ENCODE data around the gene DNAH2.

The DNAH2 gene

DNA sequence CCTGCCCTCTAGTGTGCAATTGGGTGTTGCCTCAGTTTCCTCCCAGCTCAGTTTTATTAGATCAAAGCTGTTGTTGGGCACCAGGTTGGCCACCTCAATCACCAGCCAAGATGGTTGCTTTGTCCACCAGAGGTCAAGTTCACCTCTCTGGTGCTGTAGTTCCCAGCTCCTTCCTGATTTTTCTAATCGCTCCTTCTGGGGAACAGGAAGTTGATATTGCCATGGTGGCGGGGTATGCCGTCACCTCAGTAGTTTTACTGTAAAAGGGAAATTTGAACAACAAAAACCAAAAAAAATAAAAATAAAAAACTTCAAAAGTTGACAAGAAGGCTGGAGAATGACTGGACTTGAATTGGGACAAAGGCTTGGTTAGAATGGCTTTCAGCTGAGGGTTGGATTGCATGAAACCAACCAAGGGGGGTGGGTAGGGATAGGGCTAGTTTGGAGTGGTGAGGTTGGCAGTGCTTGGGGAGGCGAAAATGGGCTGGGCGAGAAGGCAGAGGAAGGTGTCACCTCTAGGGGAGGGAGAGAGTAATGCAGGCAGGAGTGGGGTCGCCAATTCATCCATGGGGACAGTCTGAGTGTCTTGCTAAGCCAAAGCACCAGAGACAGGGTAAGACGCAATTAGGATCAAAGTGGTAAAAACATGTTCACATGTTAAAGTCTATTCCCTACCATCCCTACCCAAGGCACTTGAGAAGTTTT lies 6.3 kb upstream of the DNAH2 start:
- no peak overlapping the region for H3K4me3 ChIP-seq (ENCODE audit: insufficient read depth, low read depth, low read length)
- H3K4me1 ChIP-seq (ENCODE audit: control insufficient read depth, insufficient read depth, low read length): peaks cover 62% of the 10 kb centered on the region
- WGBS, 2 experiments: 70 to 73% methylated on average over 5 to 7 of the region's 7 CpGs
- H3K27ac ChIP-seq (ENCODE audit: insufficient read depth, low read depth, low read length, poor library complexity, severe bottlenecking): peak overlapping the region; percentile 76
- peaks cover 6% of the 10 kb centered on the region for H3K36me3 ChIP-seq (ENCODE audit: control insufficient read depth, insufficient read depth, low read length)
- H3K27me3 ChIP-seq (ENCODE audit: control insufficient read depth, insufficient read depth, low read length, poor library complexity, severe bottlenecking): peaks cover 4% of the 10 kb centered on the region
- no peaks in the 10 kb centered on the region for H3K9me3 ChIP-seq (ENCODE audit: control insufficient read depth, low read length)

DNA sequence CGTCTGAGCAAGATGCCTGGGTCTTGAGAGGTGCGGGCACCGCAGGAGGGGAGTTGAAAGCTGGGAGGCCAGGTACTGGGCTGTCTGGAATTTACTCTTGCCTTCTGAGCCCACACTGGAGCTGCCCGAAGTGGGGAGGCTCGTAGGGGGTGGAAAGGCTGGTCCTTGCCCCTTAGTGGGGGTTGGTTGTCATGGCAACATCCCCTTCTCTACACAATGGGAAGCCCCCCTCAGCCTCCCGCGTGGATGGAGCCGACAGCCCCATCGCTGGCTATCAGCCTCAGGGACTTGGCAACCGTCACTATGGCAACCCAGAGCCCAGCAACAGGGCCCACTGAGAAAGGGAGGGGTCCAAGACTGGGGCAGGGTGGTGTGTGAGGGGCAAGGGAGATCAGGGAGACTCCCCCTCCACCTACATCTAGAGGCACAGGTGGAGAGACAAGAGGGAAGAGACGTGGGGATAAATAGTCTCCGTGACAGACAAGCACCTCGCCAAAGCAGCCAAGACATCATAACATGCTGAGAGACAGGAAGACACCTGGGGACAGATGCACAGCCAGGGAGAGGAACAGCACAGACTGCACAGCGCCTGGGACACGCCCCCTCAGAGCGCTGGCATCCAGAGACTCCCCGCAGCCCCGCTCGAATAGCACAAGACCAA lies 5.3 kb upstream of the DNAH2 start:
- H3K9me3 ChIP-seq (ENCODE audit: control insufficient read depth, low read length): no peaks in the 10 kb centered on the region
- no peaks in the 10 kb centered on the region for H3K27me3 ChIP-seq (ENCODE audit: control insufficient read depth, insufficient read depth, low read length, poor library complexity, severe bottlenecking)
- 7 to 9% methylated on average over 18 to 19 of the region's 19 CpGs for WGBS, 2 experiments
- H3K4me3 ChIP-seq (ENCODE audit: insufficient read depth, low read depth, low read length): no peak overlapping the region
- H3K4me1 ChIP-seq (ENCODE audit: control insufficient read depth, insufficient read depth, low read length): peaks cover 56% of the 10 kb centered on the region
- H3K36me3 ChIP-seq (ENCODE audit: control insufficient read depth, insufficient read depth, low read length): peaks cover 6% of the 10 kb centered on the region
- H3K27ac ChIP-seq (ENCODE audit: insufficient read depth, low read depth, low read length, poor library complexity, severe bottlenecking): peak overlapping the region; percentile 76

DNA sequence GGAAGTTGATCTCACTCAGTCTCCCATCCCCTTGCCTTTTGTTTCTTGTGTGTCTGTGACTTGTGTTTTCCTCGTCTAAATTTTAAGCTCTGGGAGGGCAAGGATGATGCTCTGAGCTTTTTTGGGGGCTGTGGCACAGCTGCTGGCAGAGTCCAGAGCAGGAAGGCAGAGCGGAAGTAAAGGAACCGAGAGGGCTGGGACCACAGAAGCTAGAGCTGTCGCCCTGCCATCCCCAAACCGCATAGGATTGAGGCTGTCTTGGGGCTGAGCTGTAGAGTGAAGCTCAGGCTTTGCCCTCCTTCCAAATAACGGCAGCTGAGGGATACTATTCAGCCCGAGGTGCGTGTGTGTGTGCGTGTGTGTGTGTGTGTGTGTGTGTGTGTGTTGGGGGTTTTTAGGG lies 3.8 kb upstream of the DNAH2 start:
- Histone ChIP-seq H3K27ac (ENCODE audit: insufficient read depth, low read depth, low read length, poor library complexity, severe bottlenecking) (no peak overlapping the region), H3K9me3 (ENCODE audit: control insufficient read depth, low read length) (no peaks in the 10 kb centered on the region), H3K4me3 (ENCODE audit: insufficient read depth, low read depth, low read length) (no peak overlapping the region), H3K4me1 (ENCODE audit: control insufficient read depth, insufficient read depth, low read length) (peaks cover 49% of the 10 kb centered on the region), H3K36me3 (ENCODE audit: control insufficient read depth, insufficient read depth, low read length) (no peaks in the 10 kb centered on the region), H3K27me3 (ENCODE audit: control insufficient read depth, insufficient read depth, low read length, poor library complexity, severe bottlenecking) (peaks cover 11% of the 10 kb centered on the region)
- whole genome bisulfite sequencing, 2 experiments: 60 to 64% methylated on average over 8 to 9 of the region's 9 CpGs

DNA sequence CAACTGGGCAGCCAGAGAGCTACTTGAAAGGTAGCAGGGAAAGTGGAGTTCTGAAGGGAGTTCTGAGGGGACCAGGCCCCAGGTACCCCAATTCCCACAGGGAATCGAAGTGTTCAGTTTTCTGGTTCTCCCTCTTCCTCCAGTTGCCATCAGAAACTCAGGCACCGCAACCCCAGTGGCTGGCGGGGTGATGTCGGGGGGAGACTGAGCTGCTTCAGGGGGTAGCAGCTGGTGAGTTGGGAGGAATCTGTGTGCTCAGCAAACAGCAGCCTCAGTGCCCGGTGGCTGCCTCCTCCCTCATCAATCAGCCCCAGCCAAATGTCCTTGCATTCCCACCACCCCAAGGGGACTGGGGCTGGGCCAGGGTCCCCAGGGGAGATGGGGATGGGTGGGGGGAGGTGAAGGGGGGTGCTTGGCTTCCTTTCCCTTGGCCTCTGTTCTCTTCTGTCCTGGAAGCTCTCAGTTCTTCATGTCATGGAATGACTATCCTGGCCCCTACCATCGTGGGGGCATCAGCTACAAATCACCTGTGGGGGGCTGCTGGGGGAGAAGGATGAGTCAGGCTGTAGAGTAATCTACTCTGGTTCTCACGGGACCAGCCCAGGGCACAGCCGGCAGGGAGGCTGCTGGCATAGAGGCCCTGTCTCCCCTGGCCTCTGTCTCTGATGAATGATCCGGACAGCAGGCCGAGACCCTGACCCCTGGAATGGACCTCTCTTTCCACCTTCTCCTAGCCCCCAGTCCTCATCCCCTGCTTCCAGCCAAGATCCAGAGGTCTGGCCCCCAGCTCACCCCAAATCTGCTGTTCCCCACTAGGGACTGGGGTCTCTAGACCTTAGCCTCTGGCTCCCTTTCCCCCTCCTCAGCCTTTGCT lies 2.6 kb upstream of the DNAH2 start:
- Histone ChIP-seq H3K27me3 (ENCODE audit: control insufficient read depth, insufficient read depth, low read length, poor library complexity, severe bottlenecking) (peaks cover 16% of the 10 kb centered on the region), H3K36me3 (ENCODE audit: control insufficient read depth, insufficient read depth, low read length) (no peaks in the 10 kb centered on the region), H3K4me3 (ENCODE audit: insufficient read depth, low read depth, low read length) (no peak overlapping the region), H3K27ac (ENCODE audit: insufficient read depth, low read depth, low read length, poor library complexity, severe bottlenecking) (no peak overlapping the region), H3K4me1 (ENCODE audit: control insufficient read depth, insufficient read depth, low read length) (peaks cover 52% of the 10 kb centered on the region), H3K9me3 (ENCODE audit: control insufficient read depth, low read length) (no peaks in the 10 kb centered on the region)
- WGBS, 2 experiments: 77 to 83% methylated on average over 10 of the region's 10 CpGs

DNA sequence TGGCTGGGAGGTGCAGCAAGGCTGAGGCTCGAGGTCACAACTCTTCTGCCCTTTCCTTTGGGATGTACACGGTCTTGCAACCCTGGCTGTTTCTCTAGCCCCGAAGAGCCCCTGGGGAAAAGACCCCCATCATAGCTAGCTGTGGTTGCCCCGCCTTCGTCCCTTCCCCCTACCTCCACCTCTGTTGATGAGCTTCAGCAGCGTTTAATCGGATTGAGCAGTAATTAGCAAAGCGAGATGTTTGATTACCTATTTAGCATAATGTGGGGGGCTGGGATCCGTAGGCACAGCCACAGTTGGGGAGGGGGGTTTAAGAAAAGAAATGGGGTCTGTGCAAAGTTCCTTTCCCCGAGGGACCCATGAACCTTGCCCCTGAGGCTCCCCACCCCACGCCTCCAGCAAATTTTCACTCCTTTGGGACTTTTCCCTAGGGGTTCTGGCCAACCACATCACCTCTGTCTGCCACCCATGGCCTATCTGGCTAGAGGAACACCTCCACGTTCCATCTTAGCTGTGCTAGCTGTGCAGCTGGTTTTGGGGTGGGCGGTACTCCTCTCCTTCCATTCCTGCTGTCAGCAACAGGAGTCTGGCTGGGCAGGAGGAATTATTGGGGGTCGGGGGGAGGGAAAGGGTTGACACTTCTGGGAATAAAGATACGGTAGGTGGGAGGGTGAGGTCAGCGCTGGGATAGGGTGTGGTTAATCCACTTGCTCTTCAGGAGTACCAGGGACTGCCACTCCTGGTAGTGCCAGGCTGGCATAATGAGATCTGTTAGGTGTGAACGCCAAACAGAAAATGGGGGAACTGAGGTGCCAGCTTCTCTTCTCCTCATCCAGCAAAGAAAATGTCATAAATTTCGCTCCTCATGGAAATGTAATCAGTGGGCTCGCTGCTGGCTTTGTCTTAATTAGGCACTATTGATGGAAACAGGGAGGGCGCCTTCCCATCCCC lies 1.3 kb upstream of the DNAH2 start:
- Histone ChIP-seq H3K36me3 (ENCODE audit: control insufficient read depth, insufficient read depth, low read length) (no peaks in the 10 kb centered on the region), H3K4me1 (ENCODE audit: control insufficient read depth, insufficient read depth, low read length) (peaks cover 48% of the 10 kb centered on the region), H3K27ac (ENCODE audit: insufficient read depth, low read depth, low read length, poor library complexity, severe bottlenecking) (peak overlapping the region; percentile 30), H3K27me3 (ENCODE audit: control insufficient read depth, insufficient read depth, low read length, poor library complexity, severe bottlenecking) (peaks cover 16% of the 10 kb centered on the region), H3K4me3 (ENCODE audit: insufficient read depth, low read depth, low read length) (peak overlapping the region; percentile 68), H3K9me3 (ENCODE audit: control insufficient read depth, low read length) (no peaks in the 10 kb centered on the region)
- 50 to 51% methylated on average over 18 to 20 of the region's 20 CpGs for WGBS, 2 experiments

DNA sequence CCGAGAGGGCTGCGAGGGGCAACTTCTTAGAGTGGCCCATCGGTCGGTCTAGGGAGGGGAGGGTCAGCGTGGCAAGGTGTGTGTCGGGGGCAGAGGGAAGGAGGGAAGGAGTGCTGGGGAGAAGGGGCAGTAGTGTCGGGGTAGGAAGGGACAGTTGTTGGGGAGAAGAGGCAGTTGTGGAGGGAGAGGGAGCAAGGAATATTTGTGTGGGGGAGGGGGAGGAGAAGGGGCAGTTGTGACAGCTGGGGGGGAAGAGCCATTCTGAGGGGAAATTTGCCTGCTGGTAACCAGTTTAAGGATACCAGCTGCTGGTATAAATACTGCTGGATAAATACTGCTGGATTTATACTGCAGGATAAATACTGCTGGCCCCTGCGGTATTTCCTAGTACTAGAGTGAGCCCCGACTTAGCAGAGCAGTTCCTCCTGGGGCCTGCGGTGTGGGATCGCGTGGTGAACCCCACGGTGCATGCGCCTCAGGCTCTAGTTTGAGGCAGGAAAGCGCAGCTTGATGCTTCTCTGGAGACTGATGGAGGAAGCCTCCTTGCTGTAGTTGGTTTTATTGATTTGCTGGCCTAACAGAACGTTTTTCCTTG lies 309 bp downstream of the DNAH2 start:
- Histone ChIP-seq H3K4me3 (ENCODE audit: insufficient read depth, low read depth, low read length) (peak overlapping the region; percentile 68), H3K27me3 (ENCODE audit: control insufficient read depth, insufficient read depth, low read length, poor library complexity, severe bottlenecking) (peaks cover 16% of the 10 kb centered on the region), H3K36me3 (ENCODE audit: control insufficient read depth, insufficient read depth, low read length) (no peaks in the 10 kb centered on the region), H3K27ac (ENCODE audit: insufficient read depth, low read depth, low read length, poor library complexity, severe bottlenecking) (no peak overlapping the region), H3K9me3 (ENCODE audit: control insufficient read depth, low read length) (no peaks in the 10 kb centered on the region), H3K4me1 (ENCODE audit: control insufficient read depth, insufficient read depth, low read length) (peaks cover 33% of the 10 kb centered on the region)
- 13 to 14% methylated on average over 16 of the region's 16 CpGs for WGBS, 2 experiments

DNA sequence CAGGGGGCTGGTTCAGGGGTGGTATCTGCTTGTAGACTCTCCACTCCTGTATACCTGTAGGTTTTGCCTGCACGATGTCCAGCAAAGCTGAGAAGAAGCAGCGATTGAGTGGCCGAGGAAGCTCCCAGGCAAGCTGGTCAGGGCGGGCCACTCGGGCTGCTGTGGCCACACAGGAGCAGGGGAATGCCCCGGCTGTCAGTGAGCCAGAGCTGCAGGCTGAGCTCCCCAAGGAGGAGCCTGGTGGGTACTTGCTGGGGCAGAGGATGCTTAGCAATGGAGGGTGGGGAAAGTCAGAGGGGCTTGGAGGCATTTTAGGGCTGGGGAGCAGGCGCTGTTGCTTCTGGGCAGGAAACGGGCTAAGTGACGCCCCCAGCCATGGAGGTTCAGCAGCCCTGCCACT lies 2.1 kb downstream of the DNAH2 start:
- Histone ChIP-seq H3K9me3 (ENCODE audit: control insufficient read depth, low read length) (no peaks in the 10 kb centered on the region), H3K27me3 (ENCODE audit: control insufficient read depth, insufficient read depth, low read length, poor library complexity, severe bottlenecking) (peaks cover 16% of the 10 kb centered on the region), H3K4me1 (ENCODE audit: control insufficient read depth, insufficient read depth, low read length) (peaks cover 22% of the 10 kb centered on the region), H3K36me3 (ENCODE audit: control insufficient read depth, insufficient read depth, low read length) (no peaks in the 10 kb centered on the region), H3K27ac (ENCODE audit: insufficient read depth, low read depth, low read length, poor library complexity, severe bottlenecking) (no peak overlapping the region), H3K4me3 (ENCODE audit: insufficient read depth, low read depth, low read length) (no peak overlapping the region)
- 79 to 82% methylated on average over 9 of the region's 9 CpGs for WGBS, 2 experiments

DNA sequence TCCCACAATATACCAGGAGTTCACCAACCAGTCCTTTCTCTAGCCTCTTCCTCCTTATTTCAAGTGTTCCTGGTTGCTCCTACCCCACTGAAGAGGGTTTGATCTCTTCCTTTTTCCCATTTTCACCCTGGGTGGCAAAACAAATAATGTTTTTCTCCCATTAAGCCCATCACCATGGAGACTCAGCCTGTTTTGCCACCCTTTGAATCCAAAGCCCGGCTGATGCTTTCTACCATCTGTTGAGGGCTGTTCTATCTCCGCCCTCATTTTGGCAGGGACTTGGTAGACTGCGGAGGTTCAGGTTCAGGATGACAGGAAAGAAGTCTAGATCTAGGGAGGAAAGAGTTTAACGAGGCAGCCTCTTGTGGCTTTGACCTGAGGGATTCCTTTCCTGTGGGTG lies 2.6 kb downstream of the DNAH2 start:
- Histone ChIP-seq H3K4me3 (ENCODE audit: insufficient read depth, low read depth, low read length) (no peak overlapping the region), H3K9me3 (ENCODE audit: control insufficient read depth, low read length) (no peaks in the 10 kb centered on the region), H3K27me3 (ENCODE audit: control insufficient read depth, insufficient read depth, low read length, poor library complexity, severe bottlenecking) (peaks cover 16% of the 10 kb centered on the region), H3K27ac (ENCODE audit: insufficient read depth, low read depth, low read length, poor library complexity, severe bottlenecking) (no peak overlapping the region), H3K4me1 (ENCODE audit: control insufficient read depth, insufficient read depth, low read length) (peaks cover 17% of the 10 kb centered on the region), H3K36me3 (ENCODE audit: control insufficient read depth, insufficient read depth, low read length) (no peaks in the 10 kb centered on the region)
- 78 to 79% methylated on average over 4 of the region's 4 CpGs for WGBS, 2 experiments

DNA sequence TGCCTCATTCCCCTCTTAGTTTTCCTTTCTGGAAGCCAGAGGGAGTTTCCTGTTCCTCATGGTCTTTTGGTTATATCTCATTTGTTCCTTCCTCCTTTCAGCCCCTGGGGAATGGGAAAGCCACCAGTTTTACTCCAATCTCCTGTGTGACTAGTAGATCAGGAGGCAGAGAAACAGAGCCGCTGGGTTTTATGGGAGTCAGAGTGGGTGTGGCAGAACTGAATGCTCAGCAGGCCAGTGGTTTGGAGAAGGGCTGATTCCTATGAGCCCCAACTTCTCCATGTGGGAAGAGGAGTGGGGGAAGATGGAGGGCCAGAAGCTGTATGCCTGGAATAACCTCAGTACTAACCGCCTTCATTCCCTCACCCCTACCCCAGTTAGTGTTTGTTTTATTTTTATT lies 4.1 kb downstream of the DNAH2 start:
- no peak overlapping the region for H3K4me3 ChIP-seq (ENCODE audit: insufficient read depth, low read depth, low read length)
- no peaks in the 10 kb centered on the region for H3K9me3 ChIP-seq (ENCODE audit: control insufficient read depth, low read length)

More for the DNA sequence above, 4.1 kb downstream of the DNAH2 start:
- Histone ChIP-seq H3K4me1 (ENCODE audit: control insufficient read depth, insufficient read depth, low read length) (peaks cover 2% of the 10 kb centered on the region), H3K36me3 (ENCODE audit: control insufficient read depth, insufficient read depth, low read length) (no peaks in the 10 kb centered on the region), H3K27me3 (ENCODE audit: control insufficient read depth, insufficient read depth, low read length, poor library complexity, severe bottlenecking) (peaks cover 16% of the 10 kb centered on the region), H3K27ac (ENCODE audit: insufficient read depth, low read depth, low read length, poor library complexity, severe bottlenecking) (no peak overlapping the region)
- WGBS, 2 experiments: 74 to 80% methylated on average over 2 of the region's 2 CpGs

All from ectodermal cell (in vitro differentiated cells).